ENCODE measurements around the gene EP400. TPM values are rescaled to one million over a fixed set of nuclear protein-coding genes. Genes with fewer than 3 reads are reported as not detected.

Gene EP400
- total and polyA plus RNA-seq, 9 of the 15 experiments (the other 6 are each of a cell fraction or from before 2014, with no cell fraction given): 4.5 to 58.0 (median 7.0) TPM

- peak; percentile 69 for TF ChIP-seq E2F1 (CRISPR knock-in tag; IDR thresholded peaks at IDR 0.05)
- no peak for TF ChIP-seq CREB3 (tag; conservative IDR thresholded peaks at IDR 0.05; ENCODE audit: low read depth)
- TF ChIP-seq RHOXF2B (CRISPR knock-in tag; conservative IDR thresholded peaks at IDR 0.05): no peak
- no peak for TF ChIP-seq MAFG (tag; conservative IDR thresholded peaks at IDR 0.05)
- TF ChIP-seq ZNF766 (CRISPR knock-in tag; conservative IDR thresholded peaks at IDR 0.05): no peak
- no peak for TF ChIP-seq CHD7 (IDR thresholded peaks at IDR 0.05; ENCODE audit: low read depth, low read length)
- TF ChIP-seq HDAC8 (tag; IDR thresholded peaks at IDR 0.05): no peak
- TF ChIP-seq NR4A1 (CRISPR knock-in tag; IDR thresholded peaks at IDR 0.05): peak; percentile 77; the same call in 1 of the 2 replicates
- TF ChIP-seq NR4A1 (tag; IDR thresholded peaks at IDR 0.05): 0 out of 2 replicates have a peak, but pooled peaks have one; percentile 50
- TF ChIP-seq DACH1 (IDR thresholded peaks at IDR 0.05; ENCODE audit: partially characterized antibody): no peak
- no peak for TF ChIP-seq U2AF1 (optimal IDR thresholded peaks at IDR 0.05; ENCODE audit: low read depth, low read length)
- TF ChIP-seq L3MBTL2 (IDR thresholded peaks at IDR 0.05): peak; percentile 65; the same call in 1 of the 2 replicates
- TF ChIP-seq TAF9B (IDR thresholded peaks at IDR 0.05; ENCODE audit: partially characterized antibody): no peak
These were observed at the start of gene EP400 (continued) for GRCh38 chr12:131949431-131950181.
